Neural cell (in vitro differentiated cells): Measurements from ENCODE around the gene PPP1R10. TPM values are rescaled to one million over a fixed set of nuclear protein-coding genes. Genes with fewer than 3 reads are reported as not detected.

Experiments
- H2AFZ ChIP-seq: fragments of 200-600, 300-800 bp; sonication (generic), shearing (Covaris generic); 2 replicates; pipeline ENCODE4 v1.6.0; 2014; ENCODE audit warnings: low read depth, mild to moderate bottlenecking, antibody characterized with exemption, low read length, moderate library complexity
- H3F3A ChIP-seq: fragments of 200-600 bp; shearing (Covaris generic); 2 replicates; pipeline ENCODE4 v1.6.1; 2016; ENCODE audit warnings: mild to moderate bottlenecking, moderate library complexity, mixed read lengths, antibody characterized with exemption, low read length; ENCODE audit not compliant: insufficient read depth, poor library complexity, severe bottlenecking
- H3K27ac ChIP-seq: fragments of 200-600, 300-800 bp; sonication (generic), shearing (Covaris generic); 2 replicates; pipeline ENCODE4 v1.5.1; 2014; ENCODE audit warnings: mild to moderate bottlenecking, low read length, moderate library complexity
- H3K27me3 ChIP-seq: fragments of 300-800, 200-600 bp; sonication (generic), shearing (Covaris generic); 2 replicates; pipeline ENCODE4 v1.6.0; 2014; ENCODE audit warnings: mild to moderate bottlenecking, low read depth, low read length, moderate library complexity; ENCODE audit not compliant: insufficient read depth
- H3K36me3 ChIP-seq: fragments of 300-800, 200-600 bp; sonication (generic), shearing (Covaris generic); 2 replicates; pipeline ENCODE4 v1.5.1; 2014; ENCODE audit warnings: mild to moderate bottlenecking, antibody characterized with exemption, low read length, moderate library complexity; ENCODE audit not compliant: insufficient read depth
- H3K4me2 ChIP-seq: fragments of 300-800, 200-600 bp; sonication (generic), shearing (Covaris generic); 2 replicates; pipeline ENCODE4 v1.6.0; 2014; ENCODE audit warnings: mild to moderate bottlenecking, low read length
- H3K4me3 ChIP-seq: fragments of 300-800, 200-600 bp; sonication (generic), shearing (Covaris generic); 2 replicates; pipeline ENCODE4 v1.5.1; 2014; ENCODE audit warnings: mild to moderate bottlenecking, low read length, moderate library complexity
- H3K79me2 ChIP-seq: fragments of 200-600 bp; shearing (Covaris generic); replicated peaks from 2 replicates; pipeline ENCODE4 v1.6.0; 2014; ENCODE audit warnings: mild to moderate bottlenecking, low read length, moderate library complexity; ENCODE audit not compliant: insufficient read depth
- H3K9ac ChIP-seq: fragments of 300-800, 200-600 bp; sonication (generic), shearing (Covaris generic); 2 replicates; pipeline ENCODE4 v1.6.1; 2016; ENCODE audit warnings: mild to moderate bottlenecking, low read length, mixed read lengths
- H3K9me2 ChIP-seq: fragments of 200-600 bp; shearing (Covaris generic); 2 replicates; pipeline ENCODE4 v1.6.1; 2016; ENCODE audit warnings: mild to moderate bottlenecking, low read length, mixed read lengths; ENCODE audit not compliant: insufficient read depth
- H3K9me3 ChIP-seq: fragments of 200-600, 300-800 bp; sonication (generic), shearing (Covaris generic); 2 replicates; pipeline ENCODE4 v1.6.1; 2016; ENCODE audit warnings: mild to moderate bottlenecking, mixed run types, low read length, moderate library complexity, mixed read lengths
- H4K20me1 ChIP-seq: fragments of 200-600 bp; shearing (Covaris generic); 2 replicates; pipeline ENCODE4 v1.6.1; 2016; ENCODE audit warnings: mild to moderate bottlenecking, mixed run types; ENCODE audit not compliant: insufficient read depth
- EP300 ChIP-seq: fragments of 450-650 bp; conservative IDR thresholded peaks from 2 replicates; pipeline ENCODE4 v1.6.1; 2014; ENCODE audit warnings: antibody characterized with exemption, mild to moderate bottlenecking, moderate library complexity; ENCODE audit not compliant: poor library complexity, severe bottlenecking
- EZH2 ChIP-seq: fragments of 200-600, 300-800 bp; shearing (Covaris generic), sonication (generic); IDR thresholded peaks from 2 replicates; pipeline ENCODE4 v1.6.1; 2014; ENCODE audit warnings: antibody characterized with exemption, low read length, borderline replicate concordance, mild to moderate bottlenecking; ENCODE audit not compliant: insufficient read depth, poor library complexity, severe bottlenecking
- MXI1 ChIP-seq: fragments of 450-650 bp; conservative IDR thresholded peaks from 2 replicates; pipeline ENCODE4 v1.6.1; 2014; ENCODE audit warnings: antibody characterized with exemption, mild to moderate bottlenecking; ENCODE audit not compliant: poor library complexity, severe bottlenecking
- POLR2AphosphoS5 ChIP-seq: IDR thresholded peaks from 2 replicates; pipeline ENCODE4 v1.6.1; 2012
- RAD21 ChIP-seq: fragments of 450-650 bp; conservative IDR thresholded peaks from 2 replicates; pipeline ENCODE4 v1.6.1; 2014; ENCODE audit warnings: antibody characterized with exemption, mild to moderate bottlenecking, moderate library complexity
- SMC3 ChIP-seq: fragments of 450-650 bp; conservative IDR thresholded peaks from 2 replicates; pipeline ENCODE4 v1.6.1; 2014; ENCODE audit warnings: antibody characterized with exemption, mild to moderate bottlenecking, moderate library complexity; ENCODE audit not compliant: poor library complexity
- TAF1 ChIP-seq: IDR thresholded peaks from 2 replicates; pipeline ENCODE4 v1.6.1; 2012; ENCODE audit warnings: low read depth
- polyA plus RNA-seq: library from polyadenylated mRNA; depleted of rRNA; stranded (reverse); fragments of >200 nt; gene quantifications from 2 replicates; pipeline ENCODE4 v1.2.3, GENCODE V29; 2014
- TF ChIP-seq, protein P1 (sequence below): fragments of 450-650 bp; IDR thresholded peaks from 2 replicates; pipeline ENCODE4 v1.5.1; 2014; ENCODE audit warnings: antibody characterized with exemption, mild to moderate bottlenecking, moderate library complexity; ENCODE audit not compliant: poor library complexity, severe bottlenecking
- TF ChIP-seq, protein P2 (sequence below): IDR thresholded peaks from 2 replicates; pipeline ENCODE4 v1.6.1; 2012; ENCODE audit warnings: borderline replicate concordance

Gene PPP1R10
- polyA plus RNA-seq, 1 donor from 2014 or later: 13.7 TPM

DNA sequence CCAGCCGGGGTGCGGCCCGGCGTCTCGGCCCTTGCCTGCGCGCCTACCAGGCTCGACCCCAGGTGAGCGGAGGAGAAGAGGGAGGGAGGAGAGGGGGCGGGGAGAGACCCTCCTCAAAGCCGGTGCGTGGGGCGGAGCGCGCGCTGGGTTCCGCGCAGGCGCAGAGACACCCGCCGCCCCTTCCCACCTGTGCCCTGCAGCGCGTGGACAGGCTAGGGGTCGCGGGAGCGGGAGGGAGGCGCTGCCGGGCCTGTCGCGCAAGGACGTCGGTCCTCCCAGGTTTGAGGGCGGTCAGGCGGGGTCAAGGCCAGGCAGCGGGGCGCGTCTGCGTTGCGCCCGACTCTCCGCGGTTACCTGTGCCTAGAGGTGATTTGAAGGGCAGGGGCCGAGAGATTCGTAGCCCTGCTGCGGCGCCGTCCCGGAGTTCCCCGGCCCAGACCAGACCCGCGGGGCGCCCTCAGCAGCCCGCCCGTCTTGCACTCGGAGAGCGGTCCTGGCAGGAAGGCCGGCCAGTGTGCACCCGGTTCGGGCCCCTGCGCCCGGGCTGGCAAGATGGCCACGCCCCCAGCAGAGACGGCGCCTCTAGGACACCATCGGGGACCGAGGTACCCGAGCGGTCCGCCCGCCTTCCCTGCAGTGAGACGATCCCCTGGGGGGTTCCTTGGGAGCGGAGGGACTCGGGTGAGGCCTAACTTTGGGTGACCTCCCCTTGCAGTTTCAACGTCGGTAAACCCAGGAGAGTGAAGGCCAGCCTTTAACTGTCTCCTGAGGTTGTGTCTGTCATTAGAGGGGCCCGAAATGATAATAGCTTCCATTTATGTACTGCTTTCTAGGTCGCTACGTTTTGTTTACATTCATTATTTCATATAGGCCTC lies 30.4 kb upstream of the PPP1R10 start:
- Histone ChIP-seq H2AFZ (peak overlapping the region; percentile 80), H3K27ac (peak overlapping the region; percentile 95), H3K36me3 (no peaks in the 10 kb centered on the region)

DNA sequence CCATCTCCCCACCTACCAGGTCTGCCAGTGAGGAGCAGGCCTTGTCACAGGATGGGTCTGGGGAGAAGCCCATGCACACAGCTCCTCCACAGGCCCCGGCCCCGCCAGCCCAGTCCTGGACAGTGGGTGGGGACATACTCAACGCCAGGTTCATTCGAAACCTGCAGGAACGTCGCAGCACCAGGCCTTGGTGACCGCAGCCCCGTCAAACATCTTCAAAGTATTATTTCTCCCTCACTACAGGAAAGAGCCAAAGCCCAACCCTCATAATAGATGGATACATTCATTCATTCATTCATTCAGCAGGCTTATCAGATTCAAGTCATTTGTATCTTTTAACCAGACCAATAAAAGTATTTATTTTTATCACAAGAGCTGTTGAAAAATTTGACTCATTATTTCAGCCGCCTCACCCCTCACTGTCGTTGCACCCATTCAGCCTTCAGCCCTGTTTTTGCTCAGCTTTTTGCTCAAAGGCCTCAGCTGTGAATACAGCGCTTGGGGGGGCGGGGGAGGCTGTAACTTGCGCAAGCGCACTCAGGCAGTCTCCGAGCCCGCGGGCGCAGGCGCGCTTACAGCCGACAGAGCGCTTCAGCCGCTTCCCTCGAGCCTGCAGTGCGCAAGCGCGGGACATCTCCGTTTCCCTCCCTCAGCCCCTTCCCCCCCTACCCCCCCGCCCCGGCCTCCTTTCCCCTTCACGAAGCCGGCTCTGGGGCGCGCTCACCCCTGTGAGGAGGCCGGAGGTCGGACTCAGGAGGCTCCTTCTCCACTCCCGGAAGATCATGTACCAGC lies 29.6 kb upstream of the PPP1R10 start, which contains the start of gene C6orf136:
C6orf136 (plus strand) TSS at position 684 of the 792 bp plus-strand sequence; CDS start at position 783, 99 bp downstream.
- no peak for TF ChIP-seq EP300
- TF ChIP-seq, protein P1, sequence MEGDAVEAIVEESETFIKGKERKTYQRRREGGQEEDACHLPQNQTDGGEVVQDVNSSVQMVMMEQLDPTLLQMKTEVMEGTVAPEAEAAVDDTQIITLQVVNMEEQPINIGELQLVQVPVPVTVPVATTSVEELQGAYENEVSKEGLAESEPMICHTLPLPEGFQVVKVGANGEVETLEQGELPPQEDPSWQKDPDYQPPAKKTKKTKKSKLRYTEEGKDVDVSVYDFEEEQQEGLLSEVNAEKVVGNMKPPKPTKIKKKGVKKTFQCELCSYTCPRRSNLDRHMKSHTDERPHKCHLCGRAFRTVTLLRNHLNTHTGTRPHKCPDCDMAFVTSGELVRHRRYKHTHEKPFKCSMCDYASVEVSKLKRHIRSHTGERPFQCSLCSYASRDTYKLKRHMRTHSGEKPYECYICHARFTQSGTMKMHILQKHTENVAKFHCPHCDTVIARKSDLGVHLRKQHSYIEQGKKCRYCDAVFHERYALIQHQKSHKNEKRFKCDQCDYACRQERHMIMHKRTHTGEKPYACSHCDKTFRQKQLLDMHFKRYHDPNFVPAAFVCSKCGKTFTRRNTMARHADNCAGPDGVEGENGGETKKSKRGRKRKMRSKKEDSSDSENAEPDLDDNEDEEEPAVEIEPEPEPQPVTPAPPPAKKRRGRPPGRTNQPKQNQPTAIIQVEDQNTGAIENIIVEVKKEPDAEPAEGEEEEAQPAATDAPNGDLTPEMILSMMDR: no peak
- TF ChIP-seq, protein P2, sequence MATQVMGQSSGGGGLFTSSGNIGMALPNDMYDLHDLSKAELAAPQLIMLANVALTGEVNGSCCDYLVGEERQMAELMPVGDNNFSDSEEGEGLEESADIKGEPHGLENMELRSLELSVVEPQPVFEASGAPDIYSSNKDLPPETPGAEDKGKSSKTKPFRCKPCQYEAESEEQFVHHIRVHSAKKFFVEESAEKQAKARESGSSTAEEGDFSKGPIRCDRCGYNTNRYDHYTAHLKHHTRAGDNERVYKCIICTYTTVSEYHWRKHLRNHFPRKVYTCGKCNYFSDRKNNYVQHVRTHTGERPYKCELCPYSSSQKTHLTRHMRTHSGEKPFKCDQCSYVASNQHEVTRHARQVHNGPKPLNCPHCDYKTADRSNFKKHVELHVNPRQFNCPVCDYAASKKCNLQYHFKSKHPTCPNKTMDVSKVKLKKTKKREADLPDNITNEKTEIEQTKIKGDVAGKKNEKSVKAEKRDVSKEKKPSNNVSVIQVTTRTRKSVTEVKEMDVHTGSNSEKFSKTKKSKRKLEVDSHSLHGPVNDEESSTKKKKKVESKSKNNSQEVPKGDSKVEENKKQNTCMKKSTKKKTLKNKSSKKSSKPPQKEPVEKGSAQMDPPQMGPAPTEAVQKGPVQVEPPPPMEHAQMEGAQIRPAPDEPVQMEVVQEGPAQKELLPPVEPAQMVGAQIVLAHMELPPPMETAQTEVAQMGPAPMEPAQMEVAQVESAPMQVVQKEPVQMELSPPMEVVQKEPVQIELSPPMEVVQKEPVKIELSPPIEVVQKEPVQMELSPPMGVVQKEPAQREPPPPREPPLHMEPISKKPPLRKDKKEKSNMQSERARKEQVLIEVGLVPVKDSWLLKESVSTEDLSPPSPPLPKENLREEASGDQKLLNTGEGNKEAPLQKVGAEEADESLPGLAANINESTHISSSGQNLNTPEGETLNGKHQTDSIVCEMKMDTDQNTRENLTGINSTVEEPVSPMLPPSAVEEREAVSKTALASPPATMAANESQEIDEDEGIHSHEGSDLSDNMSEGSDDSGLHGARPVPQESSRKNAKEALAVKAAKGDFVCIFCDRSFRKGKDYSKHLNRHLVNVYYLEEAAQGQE: peak; percentile 8
- peaks cover 29% of the 10 kb centered on the region for H3K79me2 ChIP-seq
- H3K9me3 ChIP-seq: no peaks in the 10 kb centered on the region
- peak within 1 kb of the TSS; percentile 80 for H2AFZ ChIP-seq
- peak within 1 kb of the TSS; percentile 95 for H3K27ac ChIP-seq
- H3F3A ChIP-seq: no peaks in the 10 kb centered on the region
- H3K36me3 ChIP-seq: no peaks in the 10 kb centered on the region
- H3K9me2 ChIP-seq: no peaks in the 10 kb centered on the region
- H3K4me3 ChIP-seq: peak within 1 kb of the TSS; percentile 100
- H3K9ac ChIP-seq: peak within 1 kb of the TSS; percentile 96
- H3K4me2 ChIP-seq: peak within 1 kb of the TSS; percentile 95
- H3K27me3 ChIP-seq: no peaks in the 10 kb centered on the region
- H4K20me1 ChIP-seq: no peaks in the 10 kb centered on the region

More for the DNA sequence above, 30.4 kb upstream of the PPP1R10 start:
- H3K9me2 ChIP-seq: no peaks in the 10 kb centered on the region
- H3K27me3 ChIP-seq: no peaks in the 10 kb centered on the region
- H3K4me3 ChIP-seq: peak overlapping the region; percentile 100
- no peaks in the 10 kb centered on the region for H4K20me1 ChIP-seq
- H3K79me2 ChIP-seq: peaks cover 29% of the 10 kb centered on the region
- no peaks in the 10 kb centered on the region for H3K9me3 ChIP-seq
- no peaks in the 10 kb centered on the region for H3F3A ChIP-seq
- H3K9ac ChIP-seq: peak overlapping the region; percentile 96
- TF ChIP-seq TAF1 (peak; percentile 49), RAD21 (no peak), SMC3 (no peak), EP300 (no peak), MXI1 (peak; percentile 91), POLR2AphosphoS5 (peak; percentile 95), EZH2 (no peak)
- TF ChIP-seq, protein P1: peak; percentile 20
- TF ChIP-seq, protein P2: peak; percentile 69
- peak overlapping the region; percentile 68 for H3K4me2 ChIP-seq
